Adrenal gland (tissue), 12 donors: ENCODE data around the gene SBK2. TPM values are rescaled to one million over a fixed set of nuclear protein-coding genes. Genes with fewer than 3 reads are reported as not detected.
A peak's percentile ranks its signal among the peaks of the same experiment; 100 is the strongest.

ENCODE experiments used
- DNase-seq, 7 donors: peaks; one replicate each; pipeline ENCODE4 v3.0.0-alpha.2; 2019 to 2020
- H3K27ac ChIP-seq, 5 donors: fragments of 200-600 bp; sonication (generic) in 4 of 5; 1 replicate in 3 of 5; 2 replicates in 2 of 5; pipeline versions ENCODE4 v1.5.1 to v1.8.0; 2016 to 2020; ENCODE audit warnings: mild to moderate bottlenecking in 1 of 5
- H3K27me3 ChIP-seq: fragments of 200-600 bp; 2 replicates; pipeline ENCODE4 v1.8.0; 2021
- H3K36me3 ChIP-seq, 2 donors: fragments of 200-600 bp; replicated peaks in 1 of 2; 1 replicate in 1 of 2; 2 replicates in 1 of 2; pipeline versions ENCODE4 v1.5.1 to v1.8.0; 2018 to 2022
- H3K4me1 ChIP-seq, 2 donors: fragments of 200-600 bp; replicated peaks in 1 of 2; 1 replicate in 1 of 2; 2 replicates in 1 of 2; pipeline versions ENCODE4 v1.5.1 to v1.8.0; 2018 to 2021
- H3K4me3 ChIP-seq, 4 donors: fragments of 200-600 bp; sonication (generic) in 3 of 4; one replicate each; pipeline ENCODE4 v1.5.1; 2016 to 2018
- H3K9me3 ChIP-seq, 3 donors: fragments of 200-600 bp; sonication (generic) in 1 of 3; replicated peaks in 1 of 3; 1 replicate in 2 of 3; 2 replicates in 1 of 3; pipeline versions ENCODE4 v1.5.1 to v1.8.0; 2016 to 2021
- POLR2A ChIP-seq, 2 donors: fragments of 450-650 bp; IDR thresholded peaks; one replicate each; pipeline ENCODE4 v1.6.1; 2017; ENCODE audit warnings: antibody characterized with exemption in 2 of 2, mild to moderate bottlenecking in 2 of 2, moderate library complexity in 1 of 2
- WGBS, 4 donors: extraction: QIAGEN DNeasy Blood & Tissue Kit in 2 of 4; methylation state at CpG; one replicate each; pipeline versions ENCODE4 v1.1.5 to v1.1.7; 2013 to 2017; 5-methylcytosine and 5-hydroxymethylcytosine counted together
- intact Hi-C, 2 donors: fragments of 100-400 bp; cut with DNase I; formaldehyde crosslinking; loops; one replicate each; pipeline versions ENCODE4 v1.14.1 to v1.15.0; 2022 to 2023
- polyA plus RNA-seq, 3 donors: library from polyadenylated mRNA; stranded (reverse); fragments of 200-250 nt in 2 of 3; fragments of 350-450 nt in 1 of 3; fragmentation: Illumina TruSeq in 1 of 3; extraction: RNeasy Lipid Tissue Mini Kit (QIAGEN cat#74804) in 1 of 3; gene quantifications; one replicate each; pipeline ENCODE4 v1.2.3, GENCODE V29; 2013 to 2014
- total RNA-seq, 9 donors: library from RNA; depleted of rRNA in 4 of 9; stranded (reverse); fragments of >200 nt in 4 of 9; fragments of 120-200 nt in 1 of 9; fragmentation: NEBNext Ultra II Directional in 1 of 9; extraction: Animal tissue kit (Norgen Biotek cat#: 25700) in 1 of 9; gene quantifications; one replicate each; pipeline versions ENCODE4 v1.1.0 to v1.2.4, GENCODE V29; 2013 to 2023
- TF ChIP-seq, protein P1 (sequence below), 6 experiments: fragments of 450-650 bp in 4 of 6; fragments of 200-600 bp in 2 of 6; sonication (generic) in 1 of 6; IDR thresholded peaks; 1 replicate in 5 of 6; 2 replicates in 1 of 6; pipeline versions ENCODE4 v1.5.1 to v1.8.0; 2016 to 2021; ENCODE audit warnings: antibody characterized with exemption in 6 of 6, mild to moderate bottlenecking in 2 of 6, moderate library complexity in 1 of 6
- donor health status: healthy with polysubstance abuse.
- donor health status: Bipolar disorder and iron deficiency.
- donor health status: DM: yes; HTN: yes; CAD: no.
- donor health status: DM: no; HTN: no; CAD: no.
- donor health status: DM: no; HTN: no; CAD: no.
- donor health status: DM: yes; HTN: yes; CAD: no.

Gene SBK2
- total and polyA plus RNA-seq, 12 donors, result not detected

DNA sequence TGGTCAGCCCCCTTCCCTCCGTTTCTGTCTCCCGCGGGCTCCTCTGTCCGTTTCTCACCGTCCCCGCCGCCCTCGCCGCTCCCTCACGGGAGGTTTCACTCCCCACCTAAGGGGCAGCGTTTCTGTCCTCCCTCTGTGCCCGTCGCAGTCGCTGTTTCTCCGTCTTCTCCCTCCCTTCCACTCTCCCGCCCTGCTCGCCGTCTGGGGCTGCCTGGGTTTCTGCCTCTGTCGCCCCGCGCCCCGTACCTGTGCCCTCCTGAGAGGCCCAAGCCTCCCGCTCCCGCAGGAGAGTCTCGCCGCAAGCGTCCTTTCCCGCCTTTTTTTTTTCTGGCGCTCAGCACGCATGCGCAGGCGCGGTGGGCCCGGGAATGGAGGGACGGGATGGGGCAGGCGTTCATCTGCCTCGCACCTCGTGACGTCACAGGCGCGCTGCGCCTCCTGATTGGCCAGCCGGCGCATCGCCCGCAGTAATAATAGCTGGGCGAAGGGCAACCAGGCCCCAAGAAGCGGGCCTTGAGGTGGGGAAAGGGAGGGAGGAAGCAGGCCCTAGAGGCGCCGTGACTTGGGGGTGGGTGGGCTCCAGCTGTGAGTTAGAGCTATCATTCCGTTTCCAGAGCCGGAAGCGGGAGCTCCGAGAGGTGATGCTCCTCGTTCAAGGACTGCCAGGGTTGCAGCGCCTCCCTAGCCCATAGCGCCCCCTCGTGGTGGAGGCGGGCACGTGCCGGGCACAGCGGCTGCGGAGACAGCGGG, 33.3 kb downstream of the SBK2 start:
- Histone ChIP-seq H3K4me3 (peak overlapping the region in 1 of 4 donors; percentile 52), H3K27ac (peak overlapping the region in 3 of 5 donors; percentile 54 to 81 (median 69)), H3K36me3 (no peaks in the 10 kb centered on the region), H3K9me3 (no peaks in the 10 kb centered on the region), H3K4me1 (no peaks in the 10 kb centered on the region), H3K27me3 (no peaks in the 10 kb centered on the region)
- WGBS, 4 donors, result 8 to 16% (median 10%) methylated on average over 52 to 64 of the region's 64 CpGs
- intact Hi-C loops, result loop anchor here (2.0 to 10.0 kb wide), 3 partner anchors 37 to 359 kb away; partner anchors contain the start of genes C19orf85 (in 1 of the 2), ISOC2 (in 1 of the 2) and TNNT1 (in 1 of the 2)
- TF ChIP-seq POLR2A (IDR thresholded peaks at IDR 0.05), result peak in 1 of 2 donors; percentile 17
- TF ChIP-seq, protein P1, sequence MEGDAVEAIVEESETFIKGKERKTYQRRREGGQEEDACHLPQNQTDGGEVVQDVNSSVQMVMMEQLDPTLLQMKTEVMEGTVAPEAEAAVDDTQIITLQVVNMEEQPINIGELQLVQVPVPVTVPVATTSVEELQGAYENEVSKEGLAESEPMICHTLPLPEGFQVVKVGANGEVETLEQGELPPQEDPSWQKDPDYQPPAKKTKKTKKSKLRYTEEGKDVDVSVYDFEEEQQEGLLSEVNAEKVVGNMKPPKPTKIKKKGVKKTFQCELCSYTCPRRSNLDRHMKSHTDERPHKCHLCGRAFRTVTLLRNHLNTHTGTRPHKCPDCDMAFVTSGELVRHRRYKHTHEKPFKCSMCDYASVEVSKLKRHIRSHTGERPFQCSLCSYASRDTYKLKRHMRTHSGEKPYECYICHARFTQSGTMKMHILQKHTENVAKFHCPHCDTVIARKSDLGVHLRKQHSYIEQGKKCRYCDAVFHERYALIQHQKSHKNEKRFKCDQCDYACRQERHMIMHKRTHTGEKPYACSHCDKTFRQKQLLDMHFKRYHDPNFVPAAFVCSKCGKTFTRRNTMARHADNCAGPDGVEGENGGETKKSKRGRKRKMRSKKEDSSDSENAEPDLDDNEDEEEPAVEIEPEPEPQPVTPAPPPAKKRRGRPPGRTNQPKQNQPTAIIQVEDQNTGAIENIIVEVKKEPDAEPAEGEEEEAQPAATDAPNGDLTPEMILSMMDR (IDR thresholded peaks at IDR 0.05), result peak; percentile 97 to 100 (median 99)
- peak; percentile 92 to 97 (median 95) for DNase-seq

DNA sequence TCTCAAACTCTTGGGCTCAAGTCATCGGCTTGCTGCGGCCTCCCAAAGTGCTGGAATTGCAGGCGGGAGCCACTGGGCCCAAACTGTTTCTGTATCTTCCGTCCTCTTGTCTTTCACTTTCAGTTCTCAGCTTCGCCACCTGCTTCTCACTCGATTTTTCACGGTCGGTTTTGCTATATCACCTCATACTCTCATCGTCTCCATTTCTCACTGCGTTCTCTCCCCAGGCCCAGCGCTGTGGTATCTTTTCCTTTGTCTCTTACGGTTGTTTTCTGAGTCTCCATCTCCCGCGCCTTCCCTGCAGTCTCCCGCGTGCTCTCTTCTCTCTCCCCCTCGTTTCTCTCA, 33.8 kb downstream of the SBK2 start:
- Histone ChIP-seq H3K27me3 (no peaks in the 10 kb centered on the region), H3K4me3 (no peak overlapping the region), H3K36me3 (no peaks in the 10 kb centered on the region), H3K27ac (no peak overlapping the region), H3K4me1 (no peaks in the 10 kb centered on the region), H3K9me3 (no peaks in the 10 kb centered on the region)
- no peak for DNase-seq
- 77 to 91% (median 88%) methylated on average over 17 of the region's 17 CpGs for WGBS, 4 donors
- intact Hi-C loops, result loop anchor here (2.0 to 10.0 kb wide), 3 partner anchors 36 to 358 kb away; partner anchors contain the start of genes C19orf85 (in 1 of the 2), ISOC2 (in 1 of the 2) and TNNT1 (in 1 of the 2)
- TF ChIP-seq, protein P1 (IDR thresholded peaks at IDR 0.05), result no peak
- TF ChIP-seq POLR2A (IDR thresholded peaks at IDR 0.05), result no peak

DNA sequence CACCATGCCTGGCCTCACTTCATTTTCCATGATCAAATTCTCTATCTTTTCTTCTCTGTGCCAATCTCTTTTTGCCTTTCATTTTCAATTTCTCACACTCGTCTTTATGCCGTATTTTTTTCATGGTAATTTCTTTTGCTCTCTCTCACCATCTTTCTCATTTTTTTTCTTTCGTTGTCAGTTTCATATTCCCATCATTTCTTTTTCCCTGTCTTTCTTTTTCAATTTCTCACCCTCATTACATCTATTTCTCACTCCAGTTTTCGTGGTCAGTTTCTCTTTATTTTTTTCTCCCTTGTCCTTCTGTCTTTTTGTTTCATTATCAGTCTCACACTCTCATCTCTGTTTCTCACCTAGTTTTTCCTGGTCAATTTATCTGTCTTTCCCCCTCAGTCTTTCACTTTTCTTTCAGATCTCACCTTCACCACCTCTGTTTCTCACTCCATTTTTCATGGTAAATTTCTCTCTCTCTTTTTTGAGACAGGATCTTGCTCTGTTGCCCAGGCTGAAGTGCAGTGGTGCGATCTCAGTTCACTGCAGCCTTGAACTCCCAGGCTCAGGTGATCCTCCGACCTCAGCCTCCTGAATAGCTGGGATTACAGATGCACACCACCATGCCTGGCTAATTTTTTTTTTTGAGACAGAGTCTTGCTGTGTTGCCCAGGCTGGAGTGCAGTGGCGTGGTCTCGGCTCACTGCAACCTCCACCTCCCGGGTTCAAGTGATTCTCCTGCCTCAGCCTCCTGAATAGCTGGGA, 34.6 kb downstream of the SBK2 start:
- Histone ChIP-seq H3K4me3 (no peak overlapping the region), H3K27me3 (no peaks in the 10 kb centered on the region), H3K36me3 (no peaks in the 10 kb centered on the region), H3K9me3 (no peaks in the 10 kb centered on the region), H3K4me1 (no peaks in the 10 kb centered on the region), H3K27ac (no peak overlapping the region)
- DNase-seq, result no peak
- TF ChIP-seq, protein P1 (IDR thresholded peaks at IDR 0.05), result no peak
- TF ChIP-seq POLR2A (IDR thresholded peaks at IDR 0.05), result no peak
- 91 to 93% (median 92%) methylated on average over 9 of the region's 9 CpGs for WGBS, 4 donors
- intact Hi-C loops, result loop anchor here (2.0 to 10.0 kb wide), 3 partner anchors 36 to 358 kb away; partner anchors contain the start of genes C19orf85 (in 1 of the 2), ISOC2 (in 1 of the 2) and TNNT1 (in 1 of the 2)

DNA sequence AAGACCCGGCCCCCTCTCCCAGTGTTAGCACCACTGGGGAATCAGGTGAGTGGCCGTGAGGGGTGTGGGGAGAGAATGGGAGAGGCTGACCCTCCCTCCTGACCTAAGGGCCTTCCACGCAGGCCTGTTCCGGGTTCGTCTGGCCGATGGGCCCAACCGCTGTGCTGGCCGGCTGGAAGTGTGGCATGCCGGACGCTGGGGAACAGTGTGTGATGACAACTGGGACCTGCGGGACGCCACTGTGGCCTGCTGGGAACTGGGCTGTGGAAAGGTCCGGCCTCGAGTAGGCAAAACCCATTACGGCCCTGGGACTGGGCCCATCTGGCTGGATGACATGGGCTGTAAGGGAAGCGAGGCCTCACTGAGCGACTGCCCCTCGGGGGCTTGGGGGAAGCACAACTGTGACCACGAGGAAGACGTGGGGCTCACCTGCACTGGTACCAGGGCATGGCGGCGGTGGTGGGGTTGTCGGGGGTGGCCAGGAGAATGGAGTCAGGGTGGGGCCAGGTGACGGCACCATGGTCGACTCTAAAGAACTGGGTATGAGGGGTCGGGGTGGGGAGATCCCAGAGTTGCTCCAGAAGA, 36.5 kb downstream of the SBK2 start:
- no peaks in the 10 kb centered on the region for H3K27me3 ChIP-seq
- intact Hi-C loops, result loop anchor here in 1 of 2 donors (5.0 to 10.0 kb wide), 2 partner anchors 38 to 356 kb away; partner anchors contain the start of genes C19orf85, ISOC2 and TNNT1
- TF ChIP-seq, protein P1 (IDR thresholded peaks at IDR 0.05), result no peak
- no peak for TF ChIP-seq POLR2A (IDR thresholded peaks at IDR 0.05)
- 93 to 94% (median 94%) methylated on average over 18 to 26 of the region's 26 CpGs for WGBS, 4 donors
- no peak for DNase-seq
- no peak overlapping the region for H3K27ac ChIP-seq
- H3K4me1 ChIP-seq, result no peaks in the 10 kb centered on the region
- H3K4me3 ChIP-seq, result no peak overlapping the region
- H3K36me3 ChIP-seq, result no peaks in the 10 kb centered on the region
- H3K9me3 ChIP-seq, result no peaks in the 10 kb centered on the region
